H1 (cell line): ENCODE data around the gene MAFG. TPM values are rescaled to one million over a fixed set of nuclear protein-coding genes. Genes with fewer than 3 reads are reported as not detected.
A peak's percentile ranks its signal among the peaks of the same experiment; 100 is the strongest.

Source experiments
- CTCF ChIA-PET: fragments of 300-600 bp; sonication (Branson Sonifier 250); formaldehyde crosslinking; loops from one replicate; lab custom pipeline; 2021; ENCODE audit not compliant: partially characterized antibody; lab: Charles Lee
- POLR2A ChIA-PET: fragments of 300-600 bp; sonication (Branson Sonifier 250); formaldehyde crosslinking; loops from one replicate; lab custom pipeline; 2021; ENCODE audit warnings: inconsistent platforms; ENCODE audit not compliant: partially characterized antibody; lab: Charles Lee
- DNase-seq, 2 experiments: peaks; one replicate each; pipeline versions ENCODE4 v3.0.0 to v3.0.0-alpha.2; 2010 to 2022; ENCODE audit warnings: low spot score in 2 of 2, low read depth in 1 of 2, mixed read lengths in 1 of 2
- FAIRE-seq: peaks from 2 replicates; lab custom pipeline; 2011; peaks lifted over from hg19 to GRCh38; lab: Jason Lieb, UNC
- H2AFZ ChIP-seq: 2 replicates; pipeline ENCODE4 v1.8.1; 2012; ENCODE audit warnings: low read length, inconsistent platforms
- H2AK5ac ChIP-seq: 2 replicates; pipeline ENCODE4 v1.6.1; 2013; ENCODE audit warnings: low read depth, low read length
- H2BK120ac ChIP-seq: replicated peaks from 2 replicates; pipeline ENCODE3; 2013; ENCODE audit warnings: low read depth, low read length, inconsistent platforms
- H2BK12ac ChIP-seq: 2 replicates; pipeline ENCODE4 v1.6.1; 2013; ENCODE audit warnings: low read depth, low read length
- H2BK15ac ChIP-seq: 2 replicates; pipeline ENCODE4 v1.6.1; 2013; ENCODE audit warnings: low read length
- H2BK20ac ChIP-seq: 2 replicates; pipeline ENCODE4 v1.6.1; 2013; ENCODE audit warnings: low read length
- H2BK5ac ChIP-seq: 2 replicates; pipeline ENCODE4 v1.6.1; 2013; ENCODE audit warnings: low read depth, low read length
- H3K14ac ChIP-seq: 2 replicates; pipeline ENCODE4 v1.6.1; 2013; ENCODE audit warnings: inconsistent platforms; ENCODE audit not compliant: insufficient read length
- H3K18ac ChIP-seq: 2 replicates; pipeline ENCODE4 v1.6.1; 2013; ENCODE audit warnings: low read length; ENCODE audit errors: extremely low read depth
- H3K23ac ChIP-seq: 2 replicates; pipeline ENCODE4 v1.6.1; 2013; ENCODE audit warnings: inconsistent platforms; ENCODE audit not compliant: insufficient read length
- H3K23me2 ChIP-seq: 2 replicates; pipeline ENCODE4 v1.6.1; 2013; ENCODE audit warnings: low read depth, low read length
- H3K27ac ChIP-seq: 2 replicates; pipeline ENCODE4 v1.6.1; 2011; ENCODE audit warnings: low read depth, low read length, inconsistent platforms
- H3K27me3 ChIP-seq, 4 experiments: replicated peaks in 1 of 4; 1 replicate in 1 of 4; 2 replicates in 3 of 4; pipeline versions ENCODE4 v1.6.1 to v1.8.1; 2011 to 2013; ENCODE audit warnings: low read length in 3 of 4, mild to moderate bottlenecking in 3 of 4, inconsistent platforms in 2 of 4, mixed read lengths in 2 of 4, moderate library complexity in 1 of 4; ENCODE audit not compliant: control insufficient read depth in 3 of 4, insufficient read depth in 3 of 4; ENCODE audit errors: extremely low read depth in 1 of 4
- H3K36me3 ChIP-seq, 4 experiments: 2 replicates each; pipeline versions ENCODE4 v1.6.1 to v1.8.1; 2011 to 2013; ENCODE audit warnings: mild to moderate bottlenecking in 4 of 4, low read length in 3 of 4, moderate library complexity in 2 of 4, control low read depth in 1 of 4, inconsistent platforms in 1 of 4; ENCODE audit not compliant: insufficient read depth in 4 of 4, control insufficient read depth in 2 of 4
- H3K4ac ChIP-seq: replicated peaks from 2 replicates; pipeline ENCODE3; 2013; ENCODE audit warnings: low read length, low read depth, mixed read lengths, inconsistent platforms; ENCODE audit not compliant: insufficient read length
- H3K4me1 ChIP-seq, 4 experiments: replicated peaks in 1 of 4; 1 replicate in 1 of 4; 2 replicates in 3 of 4; pipeline versions ENCODE4 v1.6.1 to v1.8.1; 2011 to 2013; ENCODE audit warnings: low read length in 3 of 4, inconsistent platforms in 2 of 4, mixed read lengths in 1 of 4; ENCODE audit not compliant: insufficient read depth in 4 of 4, control insufficient read depth in 3 of 4
- H3K4me2 ChIP-seq, 2 experiments: 2 replicates each; pipeline versions ENCODE4 v1.6.1 to v1.8.1; 2011 to 2013; ENCODE audit warnings: low read depth in 2 of 2, low read length in 2 of 2, control low read depth in 1 of 2, inconsistent platforms in 1 of 2, mild to moderate bottlenecking in 1 of 2; ENCODE audit not compliant: insufficient read depth in 1 of 2
- H3K4me3 ChIP-seq, 4 experiments: fragments of 200-600, 300-600 bp in 1 of 4; sonication (generic), shearing (Covaris generic), sonication (Bioruptor Twin) in 1 of 4; 2 replicates each; pipeline versions ENCODE4 v1.5.1 to v1.8.1; 2011 to 2016; ENCODE audit warnings: low read length in 4 of 4, low read depth in 3 of 4, control low read depth in 2 of 4, inconsistent platforms in 2 of 4, mild to moderate bottlenecking in 2 of 4, mixed read lengths in 1 of 4, moderate library complexity in 1 of 4; ENCODE audit not compliant: insufficient read depth in 2 of 4; ENCODE audit errors: extremely low read depth in 1 of 4
- H3K56ac ChIP-seq: replicated peaks from 2 replicates; pipeline ENCODE3; 2013; ENCODE audit warnings: low read depth, mild to moderate bottlenecking, mixed read lengths, low read length, inconsistent platforms; ENCODE audit not compliant: insufficient read length
- H3K79me1 ChIP-seq: 2 replicates; pipeline ENCODE4 v1.6.1; 2013; ENCODE audit warnings: low read depth, low read length, control low read depth
- H3K79me2 ChIP-seq, 2 experiments: 2 replicates each; pipeline versions ENCODE4 v1.6.1 to v1.8.1; 2012 to 2013; ENCODE audit warnings: low read length in 2 of 2, mild to moderate bottlenecking in 2 of 2, inconsistent platforms in 1 of 2; ENCODE audit not compliant: insufficient read depth in 2 of 2, control insufficient read depth in 1 of 2
- H3K9ac ChIP-seq, 4 experiments: replicated peaks in 1 of 4; 1 replicate in 1 of 4; 2 replicates in 3 of 4; pipeline versions ENCODE4 v1.6.1 to v1.8.1; 2011 to 2013; ENCODE audit warnings: low read depth in 3 of 4, low read length in 3 of 4, control low read depth in 2 of 4, mild to moderate bottlenecking in 2 of 4, moderate library complexity in 2 of 4, inconsistent platforms in 1 of 4; ENCODE audit errors: extremely low read depth in 1 of 4
- H3K9me3 ChIP-seq, 2 experiments: 2 replicates each; pipeline versions ENCODE4 v1.6.1 to v1.8.1; 2012 to 2013; ENCODE audit warnings: mild to moderate bottlenecking in 2 of 2, moderate library complexity in 2 of 2, control low read depth in 1 of 2, inconsistent platforms in 1 of 2, low read depth in 1 of 2, low read length in 1 of 2, mixed read lengths in 1 of 2; ENCODE audit not compliant: insufficient read depth in 2 of 2
- H4K20me1 ChIP-seq, 2 experiments: replicated peaks in 1 of 2; 2 replicates each; pipeline versions ENCODE3 to v1.8.1; 2011 to 2013; ENCODE audit warnings: inconsistent platforms in 2 of 2, low read length in 2 of 2, mild to moderate bottlenecking in 1 of 2; ENCODE audit not compliant: insufficient read depth in 2 of 2, control insufficient read depth in 1 of 2
- H4K5ac ChIP-seq: 2 replicates; pipeline ENCODE4 v1.6.1; 2013; ENCODE audit warnings: low read length, low read depth, mixed read lengths, inconsistent platforms; ENCODE audit not compliant: insufficient read length
- H4K8ac ChIP-seq: 2 replicates; pipeline ENCODE4 v1.8.0; 2013; ENCODE audit warnings: mild to moderate bottlenecking, moderate library complexity, low read length, inconsistent platforms; ENCODE audit not compliant: insufficient read depth; ENCODE audit errors: extremely low read depth
- H4K91ac ChIP-seq: replicated peaks from 2 replicates; pipeline ENCODE3; 2013; ENCODE audit warnings: low read length, mixed read lengths, inconsistent platforms; ENCODE audit not compliant: insufficient read length
- EZH2 ChIP-seq: fragments of 200-600 bp; sonication (generic); IDR thresholded peaks from 2 replicates; pipeline ENCODE4 v1.7.1; 2012; ENCODE audit warnings: low read depth, mild to moderate bottlenecking, moderate library complexity, low read length, inconsistent platforms; ENCODE audit not compliant: severe bottlenecking
- SIRT6 ChIP-seq: IDR thresholded peaks from one replicate; pipeline ENCODE4 v1.7.1; 2012; ENCODE audit warnings: low read length, inconsistent platforms
- WGBS, 2 experiments: shearing (Covaris generic) in 1 of 2; methylation state at CpG; one replicate each; pipeline versions ENCODE4 v1.1.6 to v1.1.7; 2013 to 2015; ENCODE audit warnings: low lambda C conversion rate in 2 of 2, mixed read lengths in 2 of 2, inconsistent platforms in 1 of 2, low coverage in 1 of 2, missing lambda C conversion rate in 1 of 2; ENCODE audit not compliant: insufficient replicate concordance in 2 of 2, insufficient coverage in 1 of 2, insufficient read length in 1 of 2; ENCODE audit errors: extremely low coverage in 1 of 2, missing lambda C conversion rate in 1 of 2; 5-methylcytosine and 5-hydroxymethylcytosine counted together
- polyA plus RNA-seq, 7 experiments: library from polyadenylated mRNA; depleted of rRNA in 3 of 7; stranded (reverse) in 5 of 7; unstranded in 2 of 7; fragments of >200 nt in 5 of 7; fragments of 200-250 nt in 2 of 7; gene quantifications; 1 replicate in 5 of 7; 2 replicates in 1 of 7; 4 replicates in 1 of 7; pipeline versions ENCODE4 v1.2.1 to v1.2.3, GENCODE V29; 2011 to 2013; ENCODE audit warnings: missing spikeins in 2 of 7, mixed read lengths in 2 of 7
- total RNA-seq: library from RNA; stranded (reverse); fragmentation: NEBNext Ultra II Directional; extraction: Animal tissue kit (Norgen Biotek cat#: 25700); gene quantifications from 2 replicates; pipeline ENCODE4 v1.2.1, GENCODE V29; 2021

Gene MAFG
- total and polyA plus RNA-seq, 2 of the 8 experiments (the other 6 are each of a cell fraction or from before 2014, with no cell fraction given) = 25.5 to 26.9 TPM

DNA sequence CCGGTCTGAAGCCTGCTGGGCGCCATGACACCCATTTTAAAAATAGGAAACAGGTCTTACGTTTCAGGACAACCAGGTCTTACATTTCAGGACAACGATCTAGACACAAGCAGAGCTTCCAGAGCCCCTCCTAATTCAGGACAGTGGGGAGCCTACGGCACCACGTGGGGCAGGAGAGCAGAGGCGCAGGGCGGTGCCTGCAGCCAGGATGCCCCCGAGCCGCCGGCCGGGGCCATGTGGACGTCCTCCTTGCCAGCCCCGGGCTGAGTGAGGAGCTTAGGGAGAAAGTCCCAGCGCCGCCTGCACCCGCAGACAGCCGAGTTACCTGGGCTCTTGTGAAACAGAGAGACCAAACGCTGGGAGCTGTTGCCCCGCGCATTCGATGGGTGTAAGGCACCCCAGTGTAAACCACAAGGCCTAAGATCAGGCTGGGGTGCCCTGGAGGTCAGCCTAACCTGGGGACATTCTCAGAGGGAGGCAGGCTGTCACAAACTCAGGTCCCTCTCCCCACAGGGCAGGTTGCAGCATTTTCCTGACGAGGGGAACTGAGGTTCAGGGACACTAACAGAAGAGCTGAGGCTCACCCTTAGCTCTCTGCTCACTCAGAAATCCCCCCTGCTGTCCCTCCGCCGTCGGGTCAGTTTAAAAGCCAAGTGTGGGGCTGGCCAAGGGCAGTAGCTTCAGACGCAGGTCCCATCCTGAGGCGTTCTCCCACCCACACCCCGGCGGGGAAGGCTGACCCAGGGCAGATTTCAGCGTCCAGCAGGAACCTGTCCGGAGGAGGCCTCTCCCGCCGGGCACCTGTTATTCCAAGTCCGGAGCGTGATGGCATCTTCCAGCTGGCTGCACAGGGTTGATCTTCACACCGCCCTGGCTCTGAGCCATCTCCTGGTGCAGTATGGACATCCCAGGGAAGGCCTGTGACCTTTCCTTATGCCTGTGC lies 35.2 kb upstream of the MAFG start:
- Histone ChIP-seq H3K9ac (no peak overlapping the region), H3K4me1 (peaks cover 0 to 22% (median 17%) of the 10 kb centered on the region in 4 experiments; a peak in 6 of 7 replicates), H3K79me2 (no peaks in the 10 kb centered on the region), H3K36me3 (peaks cover 0 to 13% (median 0%) of the 10 kb centered on the region in 4 experiments; a peak in 1 of 8 replicates), H2BK5ac (no peak overlapping the region), H4K8ac (no peak overlapping the region), H2BK120ac (no peak overlapping the region), H3K27me3 (peaks cover 45 to 84% (median 74%) of the 10 kb centered on the region in 4 experiments), H2AFZ (no peak overlapping the region), H2BK12ac (peak overlapping the region; percentile 79; the same call in 1 of the 2 replicates), H3K4me2 (no peak overlapping the region), H4K5ac (no peak overlapping the region), H3K56ac (no peak overlapping the region), H3K4ac (no peak overlapping the region)
- POLR2A ChIA-PET = interaction anchor here (0.7 to 1.5 kb wide), 8 partner anchors 15 to 146 kb away, joined by 3 to 6 read pairs (median 4); partner anchors contain the start of genes ASPSCR1, MAFG and MYADML2
- no peak for DNase-seq
- TF ChIP-seq SIRT6 = no peak
- TF ChIP-seq EZH2 = peak; percentile 1
- TF ChIP-seq, all 59 proteins: peak for 1
- Histone ChIP-seq H3K27ac (no peak overlapping the region), H2BK15ac (peak overlapping the region; percentile 19; the same call in 1 of the 2 replicates), H3K4me3 (no peak overlapping the region), H3K9me3 (no peaks in the 10 kb centered on the region), H3K23me2 (peaks cover 4% of the 10 kb centered on the region; the same call in 1 of the 2 replicates), H2AK5ac (no peak overlapping the region), H3K23ac (no peak overlapping the region), H3K79me1 (no peaks in the 10 kb centered on the region), H4K91ac (no peak overlapping the region), H4K20me1 (peaks cover 2 to 3% of the 10 kb centered on the region in 2 experiments), H2BK20ac (no peak overlapping the region), H3K14ac (no peak overlapping the region), H3K18ac (no peak overlapping the region)
- no peak for FAIRE-seq
- CTCF ChIA-PET = interaction anchor here (0.6 to 5.1 kb wide), 10 partner anchors 13 to 59 kb away, joined by 3 to 22 read pairs (median 4); partner anchors contain the start of gene ASPSCR1
- 77% methylated on average over 37 of the region's 37 CpGs; no CpG with 5 or more reads in 1 of the 2 experiments for WGBS, 2 experiments
